H54 (cell line): ENCODE measurements around the gene KBTBD3.
"Not testable (repeated sequence)": the region's sequence is repeated elsewhere in the genome, so short reads cannot be mapped to it uniquely, and the experiment has no call there.

Experiments
- DNase-seq: peaks from one replicate; pipeline ENCODE4 v3.0.0; 2011; ENCODE audit warnings: low spot score, mixed read lengths; ENCODE audit not compliant: insufficient read length
- FAIRE-seq: peaks from 3 replicates; lab custom pipeline; 2011; peaks lifted over from hg19 to GRCh38; lab: Jason Lieb, UNC
- POLR2A ChIP-seq: IDR thresholded peaks from 2 replicates; pipeline ENCODE4 v1.6.1; 2011; ENCODE audit warnings: low read depth, mild to moderate bottlenecking, low read length

Gene KBTBD3

DNA sequence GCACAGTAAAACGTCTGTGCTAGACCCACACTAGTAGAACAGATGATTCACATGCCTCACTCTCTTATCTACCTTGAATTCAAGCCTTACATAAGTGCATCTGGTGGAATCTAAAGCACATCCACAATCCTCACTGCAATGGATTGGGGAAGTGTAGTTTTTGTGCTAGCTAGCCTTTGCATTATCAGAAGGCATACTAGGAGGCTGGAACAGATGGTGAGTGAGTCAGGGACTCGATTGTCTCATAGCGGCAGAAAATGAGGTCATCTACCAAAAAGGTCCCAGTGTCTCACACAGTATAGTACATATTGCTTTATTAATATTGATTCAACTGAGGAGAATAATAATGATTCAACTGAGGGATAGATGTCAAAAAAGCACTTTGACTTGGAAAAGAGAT is 64.4 kb downstream of the KBTBD3 start:
- DNase-seq (no peak), FAIRE-seq (no peak)
- no peak for TF ChIP-seq POLR2A

DNA sequence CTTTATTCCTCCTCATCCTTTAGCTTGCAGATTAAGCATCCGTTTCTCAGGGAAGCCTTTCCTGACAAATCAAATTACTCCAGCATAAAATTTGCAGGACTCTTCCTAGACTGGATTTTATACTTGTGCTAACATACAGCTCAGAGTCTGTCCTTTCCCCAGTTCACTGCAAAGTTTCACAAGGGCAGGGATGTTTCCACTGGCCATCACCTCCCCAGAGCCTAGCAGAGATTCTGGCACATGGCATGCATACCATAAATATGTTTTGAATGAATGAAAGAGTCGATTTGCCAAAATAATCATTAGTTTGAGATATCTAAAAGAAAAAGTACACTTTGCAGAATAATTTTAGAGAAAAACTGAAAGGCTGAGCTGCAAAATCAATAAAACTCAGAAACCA is 65.7 kb downstream of the KBTBD3 start:
- DNase-seq (no peak), FAIRE-seq (no peak)
- TF ChIP-seq POLR2A = no peak

DNA sequence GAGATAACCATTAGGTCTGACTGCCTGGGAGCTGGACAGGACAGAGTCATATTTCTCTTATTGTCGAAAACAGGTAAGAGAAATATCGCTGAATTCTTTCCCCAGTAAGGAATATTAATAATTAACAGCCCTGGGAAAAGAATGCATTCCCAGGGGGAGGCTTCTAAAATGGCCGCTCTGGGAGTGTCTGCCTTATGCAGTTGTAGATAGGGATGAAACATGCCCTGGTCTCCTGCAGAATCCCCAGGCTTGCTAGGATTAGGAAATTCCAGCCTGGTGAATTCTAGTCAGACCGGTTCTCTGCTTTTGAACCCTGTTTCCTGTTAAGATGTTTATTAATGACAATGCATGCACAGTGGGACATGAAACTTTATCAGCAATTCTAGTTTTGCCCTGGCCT is 74.1 kb downstream of the KBTBD3 start:
- FAIRE-seq, DNase-seq: not testable (repeated sequence)

DNA sequence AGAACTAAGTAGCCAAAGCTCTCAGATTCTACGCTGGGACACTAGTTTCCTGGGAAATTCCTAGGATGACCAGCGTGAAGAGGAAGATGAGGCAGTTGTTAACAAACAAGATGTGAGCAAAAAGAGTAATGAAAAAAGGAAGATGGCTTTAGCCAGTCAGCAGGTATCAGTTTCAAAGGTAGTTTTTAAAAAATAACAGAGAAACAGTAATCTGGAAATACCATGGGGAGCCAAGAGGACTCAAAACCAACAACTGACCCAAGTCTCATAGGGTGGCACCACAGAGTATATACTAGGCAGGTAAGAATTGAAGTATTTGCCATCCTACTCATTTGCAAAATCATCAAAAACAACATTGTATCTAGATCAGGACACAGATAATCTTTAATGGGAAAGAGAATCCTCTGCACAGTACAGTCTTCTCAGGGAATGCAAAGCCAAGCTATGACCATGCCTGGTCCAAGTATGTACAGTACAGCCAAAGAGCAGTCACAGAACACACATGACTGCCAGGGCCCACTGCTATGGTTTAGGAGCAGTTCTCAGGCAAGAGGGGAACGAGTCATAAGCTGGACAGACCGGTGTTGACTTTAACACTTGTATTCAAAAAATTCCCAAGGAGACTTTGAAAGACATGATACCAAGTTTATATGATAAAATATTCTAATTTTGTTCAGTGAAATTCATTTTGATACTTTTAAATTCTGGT is 75.7 kb downstream of the KBTBD3 start:
- TF ChIP-seq POLR2A = no peak
- no peak for FAIRE-seq
- DNase-seq = no peak
